ENCODE measurements around the gene SETD1A.

SETD1A gene

DNA sequence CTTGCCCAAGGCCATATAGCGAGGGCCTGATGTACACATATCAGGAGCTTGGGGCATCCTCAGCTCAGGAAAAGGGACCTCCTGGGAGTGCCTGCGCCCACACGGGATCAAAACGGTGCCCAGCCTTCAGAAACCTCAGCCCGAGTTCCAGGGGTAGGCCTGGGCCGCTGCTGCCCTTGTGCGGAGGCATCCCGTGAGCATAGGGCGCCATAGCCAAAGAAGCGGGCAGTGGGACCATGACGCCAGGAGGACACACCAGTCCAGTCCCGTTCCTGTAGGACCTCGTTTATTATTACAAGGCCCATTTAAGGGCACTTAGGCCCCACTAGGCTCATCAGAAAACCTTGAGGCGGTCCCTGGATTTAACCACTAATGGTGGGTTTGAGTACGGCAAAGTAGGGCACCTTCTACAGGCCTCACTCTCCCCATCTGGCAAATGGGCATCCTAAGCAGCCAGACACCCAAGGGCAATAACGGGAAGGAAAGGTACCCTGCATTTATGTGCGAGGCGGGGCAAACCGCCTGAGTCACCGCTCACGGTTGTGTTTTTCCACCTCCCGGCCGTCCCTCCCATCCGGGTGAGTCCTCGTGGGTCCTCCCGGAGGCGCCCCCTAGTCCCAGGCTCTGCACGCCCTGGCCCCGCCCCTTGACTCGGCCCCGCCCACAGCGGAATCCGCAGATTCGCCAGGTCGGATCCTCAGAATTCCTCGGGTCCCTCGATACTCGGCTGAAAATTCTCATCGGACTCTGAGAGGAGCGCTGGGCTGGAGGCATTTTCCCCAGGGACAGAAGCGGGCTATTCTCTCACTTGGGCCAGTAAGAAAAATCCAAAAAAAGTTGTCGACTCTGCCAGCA is 726 bp upstream of the SETD1A start:
- no peak for DNase-seq

DNA sequence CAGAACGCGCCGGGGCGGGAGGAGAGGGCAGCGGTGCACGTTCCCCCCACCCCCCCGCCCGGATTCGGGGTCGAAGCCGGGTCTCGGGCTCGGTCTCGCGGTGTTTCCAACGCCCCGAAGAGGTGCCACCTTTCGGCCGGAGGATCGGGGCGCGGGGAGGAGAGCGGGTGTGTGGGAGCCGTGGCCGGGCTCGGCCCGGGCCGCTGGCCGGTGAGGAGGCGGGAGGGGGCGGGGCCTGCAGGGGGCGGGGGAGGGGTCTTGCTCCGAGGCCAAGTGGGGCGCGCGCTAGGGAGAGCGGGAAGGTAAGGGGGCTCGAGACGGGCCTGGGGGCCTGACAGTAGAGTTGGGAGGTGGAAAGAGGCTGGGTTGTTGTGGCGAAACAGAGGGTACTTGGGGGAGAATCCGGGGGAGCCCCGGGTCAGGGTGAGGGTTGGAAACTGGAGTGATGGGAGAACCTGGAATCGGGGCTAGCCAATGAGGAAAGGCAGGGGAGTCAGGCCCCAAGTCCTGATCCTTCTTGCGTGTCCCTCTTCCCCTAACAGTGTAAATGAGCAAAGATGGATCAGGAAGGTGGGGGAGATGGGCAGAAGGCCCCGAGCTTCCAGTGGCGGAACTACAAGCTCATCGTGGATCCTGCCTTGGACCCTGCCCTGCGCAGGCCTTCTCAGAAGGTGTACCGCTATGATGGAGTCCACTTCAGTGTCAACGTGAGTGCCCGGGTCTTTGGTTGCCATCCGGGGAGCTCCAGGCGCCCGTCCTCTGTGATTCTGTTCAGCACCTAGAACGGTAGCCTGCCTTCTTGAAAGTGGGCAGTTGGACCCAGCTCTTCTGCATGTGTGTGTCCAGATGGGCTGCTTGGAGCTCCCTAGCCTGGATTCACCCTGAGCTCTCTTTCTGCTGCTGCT is 873 bp downstream of the SETD1A start:
- no peak for DNase-seq

DNA sequence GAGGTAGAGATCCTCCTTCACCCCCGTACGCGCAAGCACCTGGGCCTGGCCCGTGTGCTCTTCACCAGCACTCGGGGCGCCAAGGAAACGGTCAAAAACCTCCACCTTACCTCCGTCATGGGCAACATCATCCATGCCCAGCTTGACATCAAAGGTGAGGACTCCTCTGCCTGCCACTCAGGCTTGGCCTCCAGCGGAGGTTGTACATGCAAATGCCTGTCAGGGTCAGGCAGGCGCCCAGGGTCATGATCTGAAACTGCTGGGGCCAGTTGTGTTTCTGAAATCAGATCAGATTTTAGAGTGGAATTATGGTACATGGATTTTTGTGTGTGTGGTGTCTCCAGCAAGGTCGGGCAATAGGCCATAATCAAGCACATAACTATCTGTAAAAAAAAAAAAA is 3.8 kb downstream of the SETD1A start:
- no peak for DNase-seq

DNA sequence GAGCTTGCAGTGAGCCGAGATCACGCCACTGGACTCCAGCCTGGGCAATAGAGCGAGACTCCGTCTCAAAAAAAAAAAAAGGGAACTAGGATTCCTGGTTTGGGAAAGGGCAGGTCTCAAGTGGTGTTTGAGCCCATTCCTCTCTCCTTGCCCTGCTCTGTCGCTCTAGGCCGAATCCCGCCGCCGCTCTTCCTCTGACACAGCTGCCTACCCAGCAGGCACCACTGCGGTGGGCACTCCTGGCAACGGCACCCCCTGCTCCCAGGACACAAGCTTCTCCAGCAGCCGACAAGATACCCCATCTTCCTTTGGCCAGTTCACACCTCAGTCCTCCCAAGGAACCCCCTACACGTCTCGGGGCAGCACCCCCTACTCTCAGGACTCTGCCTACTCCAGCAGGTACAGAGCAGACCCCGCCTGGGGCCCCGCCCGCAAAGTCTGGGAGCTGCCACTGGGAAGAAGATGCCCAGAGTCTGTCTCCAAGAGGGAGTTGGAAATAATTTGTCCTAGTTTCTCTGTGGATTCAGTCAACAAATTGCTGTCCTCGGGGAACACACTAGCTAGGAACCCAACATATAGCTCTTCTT is 6.5 kb downstream of the SETD1A start:
- no peak for DNase-seq

DNA sequence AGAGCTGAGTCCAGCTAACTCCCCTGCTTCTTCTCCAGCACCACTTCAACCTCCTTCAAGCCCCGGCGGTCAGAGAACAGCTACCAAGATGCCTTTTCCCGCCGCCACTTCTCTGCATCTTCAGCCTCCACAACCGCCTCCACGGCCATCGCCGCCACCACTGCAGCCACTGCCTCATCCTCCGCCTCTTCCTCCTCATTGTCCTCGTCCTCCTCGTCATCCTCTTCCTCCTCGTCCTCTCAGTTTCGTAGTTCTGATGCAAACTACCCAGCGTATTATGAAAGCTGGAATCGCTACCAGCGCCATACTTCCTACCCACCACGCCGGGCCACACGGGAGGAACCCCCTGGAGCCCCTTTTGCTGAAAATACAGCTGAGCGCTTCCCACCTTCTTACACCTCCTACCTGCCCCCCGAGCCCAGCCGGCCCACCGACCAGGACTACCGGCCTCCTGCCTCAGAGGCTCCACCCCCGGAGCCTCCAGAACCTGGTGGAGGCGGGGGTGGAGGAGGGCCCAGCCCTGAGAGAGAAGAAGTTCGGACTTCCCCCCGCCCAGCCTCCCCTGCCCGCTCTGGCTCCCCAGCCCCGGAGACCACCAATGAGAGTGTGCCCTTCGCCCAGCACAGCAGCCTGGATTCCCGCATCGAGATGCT is 7.1 kb downstream of the SETD1A start:
- no peak for DNase-seq

DNA sequence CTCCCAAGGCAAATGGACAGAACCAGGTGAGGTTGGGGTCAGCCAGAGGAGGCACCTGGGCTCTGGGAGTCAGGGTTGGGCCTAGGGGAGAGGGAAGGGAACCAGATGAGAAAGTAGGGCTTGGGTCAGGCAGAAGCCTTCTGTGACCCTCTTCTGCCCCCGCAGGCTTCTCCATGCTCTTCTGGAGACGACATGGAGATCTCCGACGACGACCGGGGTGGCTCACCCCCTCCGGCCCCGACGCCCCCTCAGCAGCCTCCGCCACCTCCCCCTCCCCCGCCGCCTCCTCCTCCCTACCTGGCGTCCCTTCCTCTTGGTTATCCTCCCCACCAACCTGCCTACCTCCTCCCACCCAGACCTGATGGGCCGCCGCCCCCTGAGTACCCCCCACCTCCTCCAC is 7.9 kb downstream of the SETD1A start:
- DNase-seq, result no peak

DNA sequence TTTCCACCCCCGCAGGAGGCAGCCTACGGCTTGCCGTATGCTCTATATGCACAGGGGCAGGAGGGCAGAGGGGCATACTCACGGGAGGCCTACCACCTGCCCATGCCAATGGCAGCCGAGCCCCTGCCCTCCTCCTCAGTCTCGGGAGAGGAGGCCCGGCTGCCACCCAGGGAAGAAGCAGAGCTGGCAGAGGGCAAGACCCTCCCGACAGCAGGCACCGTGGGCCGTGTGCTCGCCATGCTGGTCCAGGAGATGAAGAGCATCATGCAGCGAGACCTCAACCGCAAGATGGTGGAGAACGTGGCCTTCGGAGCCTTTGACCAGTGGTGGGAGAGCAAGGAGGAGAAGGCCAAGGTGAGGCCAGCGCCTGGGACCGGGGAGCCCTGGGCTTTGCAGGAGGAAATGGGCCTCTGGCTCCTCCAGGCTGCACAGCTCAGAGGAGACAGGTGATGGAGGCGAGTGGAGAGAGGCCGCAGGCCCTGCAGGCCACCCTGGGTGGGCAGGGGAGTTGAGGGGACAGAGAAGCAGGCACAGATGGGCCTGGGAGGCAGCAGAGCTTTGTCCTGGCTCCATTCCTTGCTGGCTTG is 8.6 kb downstream of the SETD1A start:
- DNase-seq, result no peak

DNA sequence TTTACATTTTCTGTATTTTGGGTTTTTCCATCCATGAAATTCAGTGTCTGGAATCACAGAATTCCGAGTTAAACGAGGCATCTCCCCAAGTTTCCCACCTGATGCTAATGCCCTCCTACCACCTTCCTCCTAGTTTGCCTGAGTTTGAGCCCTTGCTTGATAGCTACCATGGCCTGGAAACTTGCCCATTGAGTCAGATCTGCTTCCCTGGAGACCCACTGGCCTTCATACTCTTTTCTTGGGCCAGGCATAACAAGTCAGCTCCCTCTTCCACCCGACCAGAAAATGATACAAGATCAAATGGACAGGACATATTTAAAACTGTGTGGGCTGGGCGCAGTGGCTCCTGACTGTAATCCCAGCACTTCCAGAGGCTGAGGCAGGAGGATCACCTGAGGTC is 10.2 kb downstream of the SETD1A start:
- DNase-seq, result no peak

DNA sequence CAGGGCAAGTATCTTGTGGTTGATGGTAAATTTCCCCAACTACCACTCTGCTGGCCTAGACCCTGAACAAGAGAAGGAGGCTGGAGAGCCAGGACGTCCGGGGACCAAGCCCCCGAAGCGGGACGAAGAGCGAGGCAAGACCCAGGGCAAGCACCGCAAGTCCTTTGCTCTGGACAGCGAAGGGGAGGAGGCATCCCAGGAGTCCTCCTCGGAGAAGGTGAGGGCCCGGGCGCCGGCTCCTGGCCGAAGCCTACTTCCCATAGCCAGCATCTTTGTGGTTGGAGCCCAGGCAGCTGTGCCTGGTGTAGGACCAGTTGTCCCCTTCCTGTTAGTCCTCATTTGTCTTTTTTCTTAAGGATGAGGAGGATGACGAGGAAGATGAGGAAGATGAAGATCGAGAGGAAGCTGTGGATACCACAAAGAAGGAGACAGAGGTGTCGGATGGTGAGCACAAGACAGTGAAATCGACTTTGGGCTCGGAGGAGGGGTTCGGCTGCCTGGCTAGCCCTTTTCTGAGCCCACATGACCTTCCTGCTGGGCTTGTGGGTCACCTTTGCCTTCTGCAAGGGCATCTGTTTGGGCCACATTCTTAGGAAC is 11.8 kb downstream of the SETD1A start:
- no peak for DNase-seq

DNA sequence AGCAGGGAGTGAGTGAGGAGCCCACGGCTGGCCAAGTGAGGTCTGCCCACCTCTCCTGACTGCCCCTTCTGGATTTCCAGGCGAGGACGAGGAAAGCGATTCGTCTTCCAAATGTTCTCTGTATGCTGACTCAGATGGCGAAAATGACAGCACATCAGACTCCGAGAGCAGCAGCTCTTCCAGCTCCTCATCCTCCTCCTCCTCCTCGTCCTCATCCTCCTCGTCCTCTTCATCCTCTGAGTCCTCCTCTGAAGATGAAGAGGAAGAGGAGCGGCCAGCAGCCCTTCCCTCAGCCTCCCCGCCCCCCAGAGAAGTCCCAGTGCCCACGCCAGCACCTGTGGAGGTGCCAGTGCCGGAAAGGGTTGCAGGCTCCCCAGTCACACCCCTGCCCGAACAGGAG is 13.7 kb downstream of the SETD1A start:
- DNase-seq, result no peak

DNA sequence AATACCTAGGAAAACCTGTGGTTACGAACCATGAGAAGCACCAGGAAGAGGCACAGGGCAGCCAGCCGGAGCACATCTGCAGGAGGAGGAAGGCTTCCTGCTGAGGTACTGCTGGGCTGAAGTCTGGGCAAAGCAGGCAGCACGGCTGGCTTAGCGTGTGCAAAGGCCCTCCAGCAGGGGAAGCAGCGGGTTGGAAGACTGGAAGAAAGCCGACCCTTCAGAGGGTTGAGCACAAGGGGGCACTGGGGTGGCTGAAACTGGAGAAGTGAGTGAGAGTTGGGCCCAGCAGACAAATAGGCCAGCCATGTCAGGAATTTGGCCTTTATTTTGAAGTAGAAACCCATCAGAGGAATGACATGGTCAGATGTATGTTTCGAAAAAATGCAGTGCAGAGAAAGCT is 15.3 kb downstream of the SETD1A start:
- DNase-seq, result no peak

DNA sequence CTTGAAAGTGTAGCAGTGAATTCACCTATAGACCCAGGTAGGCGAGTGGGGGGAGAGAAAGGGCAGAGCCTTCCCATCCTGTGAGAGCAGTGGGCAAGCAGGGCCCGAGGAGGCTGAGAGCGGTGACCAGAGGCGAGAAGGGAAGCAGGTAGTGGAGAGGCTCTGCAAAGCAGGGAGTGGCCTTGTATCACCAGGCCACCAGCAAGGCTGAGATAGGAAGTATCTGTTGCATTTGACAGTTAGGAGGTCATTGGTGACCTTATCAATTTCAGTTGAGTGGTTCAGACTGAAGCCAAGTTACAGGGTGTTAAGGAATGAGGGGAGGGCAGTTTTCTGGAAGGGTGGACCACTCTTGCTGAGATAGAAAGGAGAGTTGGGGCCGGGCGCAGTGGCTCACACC is 16.8 kb downstream of the SETD1A start:
- no peak for DNase-seq

DNA sequence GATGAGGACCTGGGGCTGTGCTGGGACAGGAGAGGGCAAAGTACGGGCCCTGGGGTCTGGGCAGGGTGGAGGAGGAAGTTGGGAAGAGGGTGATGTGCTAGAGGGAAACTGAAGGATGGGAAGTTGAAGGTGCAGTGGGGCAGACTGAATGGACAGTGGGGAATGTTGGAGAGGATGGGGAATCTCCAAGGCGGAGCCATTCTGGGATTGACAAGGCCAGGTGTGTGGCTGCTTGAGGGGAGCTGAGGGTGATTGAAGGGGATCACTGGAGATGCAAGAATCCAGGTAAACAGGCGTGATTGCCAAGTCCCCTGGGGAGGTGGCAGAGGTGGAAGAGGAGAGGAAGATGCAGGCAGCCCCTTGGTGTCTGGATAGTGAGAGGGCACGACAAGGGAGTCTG is 18.9 kb downstream of the SETD1A start:
- no peak for DNase-seq

DNA sequence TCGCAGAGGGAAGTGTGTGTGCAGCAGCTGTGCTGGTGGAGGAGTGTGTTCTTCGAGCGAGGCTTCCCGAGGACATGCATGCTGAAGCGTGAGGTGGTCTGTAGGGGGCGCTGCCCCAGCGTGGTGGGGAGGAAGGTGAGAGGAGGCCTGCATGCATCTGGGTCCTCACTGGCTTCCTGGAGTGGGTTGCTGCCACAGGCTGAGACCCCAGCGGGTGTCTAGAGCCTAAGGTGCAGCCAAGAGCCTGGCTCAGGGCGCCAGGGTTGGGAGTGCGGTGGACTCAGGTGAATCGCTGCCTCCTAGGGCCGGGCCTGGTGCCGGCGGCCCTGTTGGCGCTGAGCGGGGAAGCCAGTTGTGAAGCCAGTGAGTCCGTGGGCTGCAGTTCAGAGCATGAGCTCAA is 19.9 kb downstream of the SETD1A start:
- no peak for DNase-seq

DNA sequence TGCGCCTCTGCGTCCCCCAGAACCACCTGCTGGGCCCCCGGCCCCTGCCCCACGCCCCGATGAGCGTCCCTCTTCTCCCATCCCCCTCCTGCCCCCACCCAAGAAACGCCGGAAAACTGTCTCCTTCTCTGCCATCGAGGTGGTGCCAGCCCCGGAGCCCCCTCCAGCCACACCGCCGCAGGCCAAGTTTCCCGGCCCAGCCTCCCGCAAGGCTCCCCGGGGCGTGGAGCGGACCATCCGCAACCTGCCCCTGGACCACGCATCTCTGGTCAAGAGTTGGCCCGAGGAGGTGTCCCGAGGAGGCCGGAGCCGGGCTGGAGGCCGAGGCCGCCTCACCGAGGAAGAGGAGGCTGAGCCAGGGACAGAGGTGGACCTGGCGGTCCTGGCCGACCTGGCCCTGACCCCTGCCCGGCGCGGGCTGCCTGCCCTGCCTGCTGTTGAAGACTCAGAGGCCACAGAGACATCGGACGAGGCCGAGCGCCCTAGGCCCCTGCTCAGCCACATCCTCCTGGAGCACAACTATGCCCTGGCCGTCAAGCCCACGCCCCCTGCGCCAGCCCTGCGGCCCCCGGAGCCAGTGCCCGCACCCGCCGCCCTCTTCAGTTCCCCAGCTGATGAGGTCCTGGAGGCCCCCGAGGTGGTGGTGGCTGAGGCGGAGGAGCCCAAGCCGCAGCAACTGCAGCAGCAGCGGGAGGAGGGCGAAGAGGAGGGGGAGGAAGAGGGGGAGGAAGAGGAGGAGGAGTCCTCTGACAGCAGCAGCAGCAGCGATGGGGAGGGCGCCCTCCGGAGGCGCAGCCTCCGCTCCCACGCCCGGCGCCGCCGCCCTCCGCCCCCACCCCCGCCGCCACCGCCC is 21.8 kb downstream of the SETD1A start:
- DNase-seq, result no peak

DNA sequence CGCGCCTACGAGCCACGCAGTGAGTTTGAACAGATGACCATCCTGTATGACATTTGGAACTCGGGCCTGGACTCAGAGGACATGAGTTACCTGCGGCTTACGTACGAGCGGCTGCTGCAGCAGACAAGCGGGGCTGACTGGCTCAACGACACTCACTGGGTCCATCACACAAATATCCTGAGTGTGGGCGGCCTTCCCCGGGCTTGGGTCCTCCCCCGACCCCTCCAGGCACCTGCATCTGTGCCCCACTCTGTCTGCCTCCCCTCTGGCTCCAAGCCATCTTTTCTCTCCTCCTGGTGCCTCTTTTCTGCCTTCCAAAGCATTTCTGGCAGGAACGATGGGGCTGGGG is 22.4 kb downstream of the SETD1A start:
- DNase-seq, result no peak

DNA sequence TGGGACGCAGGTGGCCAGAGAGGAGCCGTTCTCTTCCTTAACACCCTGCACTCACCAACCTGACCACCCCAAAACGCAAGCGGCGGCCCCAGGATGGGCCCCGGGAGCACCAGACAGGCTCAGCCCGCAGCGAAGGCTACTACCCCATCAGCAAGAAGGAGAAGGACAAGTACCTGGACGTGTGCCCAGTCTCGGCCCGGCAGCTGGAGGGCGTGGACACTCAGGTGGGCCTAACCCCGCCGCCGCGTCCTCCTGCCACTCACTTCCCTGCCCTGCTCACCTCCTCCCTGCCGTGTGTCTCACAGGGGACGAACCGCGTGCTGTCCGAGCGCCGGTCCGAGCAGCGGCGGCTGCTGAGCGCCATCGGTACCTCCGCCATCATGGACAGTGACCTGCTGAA is 22.9 kb downstream of the SETD1A start:
- no peak for DNase-seq

DNA sequence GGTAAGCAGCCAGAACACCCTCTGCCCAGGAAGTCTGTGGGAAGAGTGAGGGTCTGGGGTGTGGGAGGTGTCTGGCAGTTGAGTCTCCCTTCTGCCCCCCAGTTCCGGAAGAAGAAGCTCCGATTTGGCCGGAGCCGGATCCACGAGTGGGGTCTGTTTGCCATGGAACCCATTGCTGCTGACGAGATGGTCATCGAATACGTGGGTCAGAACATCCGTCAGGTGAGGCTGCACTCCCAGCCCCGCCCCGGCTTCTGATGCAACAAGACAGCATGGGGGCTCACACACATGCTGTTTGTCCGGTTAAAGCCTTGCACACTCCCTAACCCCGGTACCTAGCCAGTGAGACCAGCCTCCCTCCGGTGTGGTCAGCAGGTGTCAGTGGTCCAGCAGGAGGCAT is 23.4 kb downstream of the SETD1A start:
- DNase-seq, result no peak

DNA sequence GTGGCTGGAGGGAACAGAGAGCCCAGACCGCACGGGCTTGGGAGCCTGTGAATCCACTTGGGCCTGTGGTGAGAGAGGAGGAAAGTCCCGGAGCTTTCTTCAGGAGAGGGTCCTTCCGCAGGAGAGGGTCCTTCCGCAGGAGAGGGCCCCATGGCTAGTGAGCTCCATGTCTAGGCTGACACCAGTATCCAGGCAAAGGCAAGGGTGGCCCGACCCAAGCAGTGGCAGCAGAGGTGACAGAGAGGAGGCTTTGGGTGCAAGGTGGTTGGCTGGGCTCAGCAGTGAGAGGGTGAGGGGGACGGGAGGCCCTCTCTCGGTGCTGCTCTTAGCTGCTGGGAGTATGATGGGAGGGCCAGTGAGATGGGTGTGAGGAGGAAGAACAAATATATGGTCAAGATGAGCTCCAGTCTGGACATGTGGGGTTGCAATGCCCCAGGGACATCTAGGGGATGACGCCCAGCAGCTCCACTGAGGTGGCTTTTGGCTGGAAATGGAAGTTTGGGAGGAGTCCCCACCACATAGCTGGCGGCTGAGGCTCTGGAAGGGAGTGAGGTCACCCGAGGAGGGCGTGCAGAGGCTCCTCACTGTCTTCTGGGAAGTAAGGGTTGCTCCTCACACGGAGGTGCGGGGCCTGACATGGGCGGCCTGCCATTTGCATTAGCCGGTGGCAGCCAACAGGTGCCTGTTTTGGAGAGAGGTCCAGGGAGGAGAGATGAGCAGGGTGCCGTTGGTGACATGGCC is 25.2 kb downstream of the SETD1A start:
- DNase-seq, result no peak

DNA sequence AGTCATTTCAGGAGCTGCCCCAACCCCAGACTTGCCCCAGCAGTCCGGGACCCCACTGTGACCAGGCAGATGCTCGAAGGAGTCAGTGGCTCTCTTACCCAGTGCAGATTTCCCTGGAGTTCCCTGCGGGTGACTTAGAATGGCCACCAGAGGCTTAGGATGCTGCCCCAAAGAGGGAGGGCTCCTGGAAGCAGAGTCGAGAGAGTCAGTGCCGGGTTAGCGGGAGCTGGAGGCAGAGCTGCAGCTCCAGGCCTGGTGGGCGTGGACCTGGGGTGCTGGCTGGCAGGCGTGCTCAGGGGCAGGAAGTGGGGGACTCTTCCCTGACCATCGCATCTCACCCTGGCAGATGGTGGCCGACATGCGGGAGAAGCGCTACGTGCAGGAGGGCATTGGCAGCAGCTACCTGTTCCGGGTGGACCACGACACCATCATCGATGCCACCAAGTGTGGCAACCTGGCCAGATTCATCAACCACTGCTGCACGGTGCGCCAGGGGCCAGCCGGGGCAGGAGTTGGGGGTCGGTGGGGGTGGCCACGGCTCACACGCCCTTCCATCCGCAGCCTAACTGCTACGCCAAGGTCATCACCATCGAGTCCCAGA is 25.8 kb downstream of the SETD1A start:
- DNase-seq, result no peak

All from cortex of kidney (tissue), 1 donor.